K562 (cell line): ENCODE results near the gene CSMD2. TPM values are rescaled to one million over a fixed set of nuclear protein-coding genes. Genes with fewer than 3 reads are reported as not detected.

Experiments used
- ATAC-seq: fragments of 200-7000 bp; cut with Tn5 transposase; 3 replicates; pipeline ENCODE4 v1.9.1; 2020; ENCODE audit warnings: moderate library complexity
- BruUV-seq: library from RNA; stranded (reverse); fragments of 400-500 nt; replicated peaks from 2 replicates; lab custom pipeline; 2021; lab: Mats Ljungman, UMichigan
- CTCF ChIA-PET: fragments of 300-600 bp; formaldehyde crosslinking; extraction: SDS; loops from one replicate; lab custom pipeline; 2021; ENCODE audit warnings: low intra/inter-chr PET ratio; lab: Yijun Ruan, JAX
- POLR2A ChIA-PET: fragments of 300-600, 350-650 bp; sonication (Branson Sonifier 250); formaldehyde crosslinking; extraction: SDS; loops from one replicate; lab custom pipeline; 2021; ENCODE audit warnings: antibody characterized with exemption, inconsistent platforms; lab: Yijun Ruan, JAX
- DNase-seq, 4 experiments: peaks; one replicate each; pipeline versions ENCODE4 v3.0.0 to v3.0.0-alpha.2; 2011 to 2018; ENCODE audit warnings: low spot score in 3 of 4, mixed read lengths in 3 of 4; ENCODE audit errors: extremely low read depth in 1 of 4
- FAIRE-seq: peaks from 2 replicates; lab custom pipeline; 2011; peaks lifted over from hg19 to GRCh38; lab: Jason Lieb, UNC
- H2AFZ ChIP-seq: 2 replicates; pipeline ENCODE4 v1.6.0; 2011; ENCODE audit warnings: low read depth, low read length, control low read depth, inconsistent platforms
- H3K27ac ChIP-seq: fragments of 200-600 bp; 3 replicates; pipeline ENCODE4 v1.8.0; 2011; ENCODE audit warnings: low read depth, mild to moderate bottlenecking, control low read depth, inconsistent platforms, low read length, moderate library complexity, mixed read lengths; ENCODE audit errors: extremely low read depth
- H3K27me3 ChIP-seq, 2 experiments: fragments of 300-600 bp in 1 of 2; 2 replicates in 1 of 2; 3 replicates in 1 of 2; pipeline versions ENCODE4 v1.6.0 to v1.8.0; 2011; ENCODE audit warnings: inconsistent platforms in 2 of 2, low read length in 2 of 2, mild to moderate bottlenecking in 1 of 2, mixed read lengths in 1 of 2, moderate library complexity in 1 of 2; ENCODE audit not compliant: control insufficient read depth in 2 of 2, insufficient read depth in 2 of 2
- H3K36me3 ChIP-seq: fragments of 300-600 bp; 3 replicates; pipeline ENCODE4 v1.8.0; 2011; ENCODE audit warnings: mild to moderate bottlenecking, low read length, inconsistent platforms; ENCODE audit not compliant: control insufficient read depth, insufficient read depth
- H3K4me1 ChIP-seq, 2 experiments: fragments of 200-600 bp in 1 of 2; replicated peaks in 1 of 2; 2 replicates in 1 of 2; 3 replicates in 1 of 2; pipeline versions ENCODE4 v1.5.1 to v1.8.0; 2011; ENCODE audit warnings: inconsistent platforms in 2 of 2, low read length in 2 of 2, mild to moderate bottlenecking in 1 of 2, mixed read lengths in 1 of 2, moderate library complexity in 1 of 2; ENCODE audit not compliant: control insufficient read depth in 2 of 2, insufficient read depth in 2 of 2
- H3K4me2 ChIP-seq: 2 replicates; pipeline ENCODE4 v1.6.1; 2011; ENCODE audit warnings: low read length, control low read depth, inconsistent platforms, mixed read lengths; ENCODE audit not compliant: insufficient read depth
- H3K4me3 ChIP-seq: fragments of 200-600 bp; sonication (generic), shearing (Covaris generic); 2 replicates; pipeline ENCODE4 v1.5.1; 2016; ENCODE audit warnings: control low read depth, inconsistent platforms
- H3K79me2 ChIP-seq: fragments of 200-600 bp; 3 replicates; pipeline ENCODE4 v1.8.0; 2011; ENCODE audit warnings: low read length, inconsistent platforms; ENCODE audit not compliant: control insufficient read depth, insufficient read depth
- H3K9ac ChIP-seq, 2 experiments: 2 replicates each; pipeline versions ENCODE4 v1.6.0 to v1.6.1; 2011; ENCODE audit warnings: low read depth in 2 of 2, low read length in 2 of 2, control low read depth in 1 of 2, inconsistent platforms in 1 of 2, mild to moderate bottlenecking in 1 of 2, mixed read lengths in 1 of 2; ENCODE audit not compliant: insufficient read depth in 1 of 2
- H3K9me1 ChIP-seq: one replicate; pipeline ENCODE4 v1.6.0; 2011; ENCODE audit warnings: inconsistent platforms, mild to moderate bottlenecking, low read length, moderate library complexity; ENCODE audit not compliant: control insufficient read depth, insufficient read depth
- H3K9me3 ChIP-seq: replicated peaks from 2 replicates; pipeline ENCODE4 v1.5.1; 2011; ENCODE audit warnings: low read depth, low read length, inconsistent platforms; ENCODE audit not compliant: control insufficient read depth, insufficient read depth
- H4K20me1 ChIP-seq: replicated peaks from 2 replicates; pipeline ENCODE4 v1.6.1; 2011; ENCODE audit warnings: low read length, inconsistent platforms, mixed read lengths; ENCODE audit not compliant: control insufficient read depth, insufficient read depth
- ASH1L ChIP-seq: fragments of 450-650 bp; IDR thresholded peaks from 2 replicates; pipeline ENCODE4 v1.6.1; 2018; ENCODE audit warnings: borderline replicate concordance, mild to moderate bottlenecking, low read depth; ENCODE audit not compliant: partially characterized antibody
- MTA2 ChIP-seq: fragments of 450-650 bp; IDR thresholded peaks from 2 replicates; pipeline ENCODE4 v1.6.1; 2016; ENCODE audit warnings: low read depth
- MYC ChIP-seq, 2 experiments: fragments of 250-450 bp in 1 of 2; sonication (Bioruptor Pico) in 1 of 2; IDR thresholded peaks; 2 replicates each; pipeline versions ENCODE4 v1.5.1 to v1.6.1; 2012 to 2021; ENCODE audit warnings: low read depth in 2 of 2, borderline replicate concordance in 1 of 2, improper control_type of control experiment in 1 of 2, low read length in 1 of 2, mild to moderate bottlenecking in 1 of 2, moderate library complexity in 1 of 2
- PHF8 ChIP-seq: fragments of 200-600 bp; sonication (generic); IDR thresholded peaks from 2 replicates; pipeline ENCODE4 v1.6.1; 2012; ENCODE audit warnings: mixed run types, mild to moderate bottlenecking, inconsistent platforms, low read length, moderate library complexity, borderline replicate concordance
- PKNOX1 ChIP-seq: fragments of 450-650 bp; IDR thresholded peaks from 2 replicates; pipeline ENCODE4 v1.6.1; 2016
- PURB ChIP-seq: sonication (generic); formaldehyde crosslinking; IDR thresholded peaks from 2 replicates; pipeline ENCODE4 v1.9.0; 2021; ENCODE audit warnings: low read depth, mild to moderate bottlenecking, missing genetic modification reagents
- ZBTB34 ChIP-seq: fragments of 250-450 bp; sonication (Bioruptor Pico); IDR thresholded peaks from 2 replicates; pipeline ENCODE4 v1.8.0; 2021; ENCODE audit warnings: mild to moderate bottlenecking, moderate library complexity
- ZNF140 ChIP-seq: fragments of 250-450 bp; sonication (Bioruptor Pico); IDR thresholded peaks from 2 replicates; pipeline ENCODE4 v1.8.0; 2021; ENCODE audit warnings: moderate library complexity, mild to moderate bottlenecking, inconsistent platforms
- ZNF518B ChIP-seq: fragments of 250-450 bp; sonication (Bioruptor Pico); IDR thresholded peaks from 2 replicates; pipeline ENCODE4 v1.5.0; 2021; ENCODE audit warnings: mild to moderate bottlenecking, moderate library complexity
- WGBS: fragments of 100-300 bp; shearing (Covaris generic); methylation state at CpG from one replicate; pipeline ENCODE4 v1.1.6; 2016; ENCODE audit warnings: low coverage, mixed read lengths; ENCODE audit not compliant: insufficient coverage; ENCODE audit errors: missing lambda C conversion rate; 5-methylcytosine and 5-hydroxymethylcytosine counted together
- in situ Hi-C: fragments of 300-500 bp; cut with MboI; formaldehyde crosslinking; loops from 4 replicates; pipeline ENCODE4 v1.15.0; 2018; ENCODE audit warnings: inconsistent platforms, mixed read lengths
- intact Hi-C: fragments of 100-400 bp; cut with micrococcal nuclease; formaldehyde crosslinking; loops from 2 replicates; pipeline ENCODE4 v1.14.2; 2022
- polyA plus RNA-seq, 8 experiments: library from polyadenylated mRNA; depleted of rRNA in 4 of 8; stranded (reverse) in 5 of 8; unstranded in 3 of 8; fragments of >200 nt; fragmentation: Nextera tagmentation in 2 of 8; fragmentation: Illumina TruSeq in 1 of 8; extraction: Ambion mirVana in 2 of 8; extraction: Trizol in 1 of 8; gene quantifications; 2 replicates each; pipeline versions ENCODE4 v1.2.1 to v1.2.3, GENCODE V29; 2011 to 2014; ENCODE audit warnings: inconsistent platforms in 1 of 8, missing spikeins in 1 of 8
- total RNA-seq, 7 experiments: library from RNA; depleted of rRNA in 6 of 7; stranded (reverse); fragments of >200 nt in 6 of 7; fragmentation: Illumina TruSeq in 2 of 7; extraction: Trizol in 2 of 7; gene quantifications; 2 replicates each; pipeline versions ENCODE4 v1.2.1 to v1.2.3, GENCODE V29; 2011 to 2021; ENCODE audit warnings: low replicate concordance in 1 of 7

Gene CSMD2
- total and polyA plus RNA-seq, 9 of the 15 experiments (the other 6 are each of a cell fraction or from before 2014, with no cell fraction given) = not detected

- Histone ChIP-seq H3K36me3 (no peaks in the 10 kb centered on the region), H3K9me3 (no peaks in the 10 kb centered on the region), H3K27me3 (peaks cover 0 to 6% of the 10 kb centered on the region in 2 experiments; a peak in 2 of 5 replicates), H2AFZ (no peak overlapping the region), H3K4me3 (no peak overlapping the region)
- BruUV-seq = no TSS peak
- TF ChIP-seq MTA2 = no peak
- no peak for TF ChIP-seq ZNF140
- TF ChIP-seq ZBTB34 (CRISPR knock-in tag) = no peak
- TF ChIP-seq PHF8 = no peak
- TF ChIP-seq, all 486 proteins: peak for 0
- Histone ChIP-seq H3K4me1 (no peaks in the 10 kb centered on the region), H3K9me1 (no peaks in the 10 kb centered on the region), H3K4me2 (no peak overlapping the region), H4K20me1 (no peaks in the 10 kb centered on the region; the same call in 1 of the 2 replicates), H3K79me2 (no peaks in the 10 kb centered on the region), H3K27ac (no peak overlapping the region), H3K9ac (no peak overlapping the region)
- FAIRE-seq = no peak
- WGBS = 0% methylated on average over 5 of the region's 5 CpGs
- ChIA-PET POLR2A (no interaction called here), CTCF (no interaction called here)
- in situ Hi-C loops = no loop called here
- no peak for DNase-seq
- no peak for ATAC-seq
- intact Hi-C loops = no loop called here
These were observed 344.2 kb downstream of the CSMD2 start for GRCh38 chr1:33820804-33821203.

GRCh38 chr1:33819913-33820311, 345.1 kb downstream of the CSMD2 start:
- BruUV-seq = no TSS peak
- 0% methylated on average over 7 of the region's 7 CpGs for WGBS
- H3K9me3 ChIP-seq = no peaks in the 10 kb centered on the region
- no peak overlapping the region for H3K4me3 ChIP-seq
- ChIA-PET POLR2A (no interaction called here), CTCF (no interaction called here)
- no peaks in the 10 kb centered on the region for H3K79me2 ChIP-seq
- no peak for ATAC-seq
- no peak overlapping the region for H3K4me2 ChIP-seq
- no peak overlapping the region for H3K9ac ChIP-seq
- intact Hi-C loops (no loop called here), in situ Hi-C loops (no loop called here)
- no peaks in the 10 kb centered on the region; the same call in 1 of the 2 replicates for H4K20me1 ChIP-seq
- no peak for FAIRE-seq
- H3K9me1 ChIP-seq = no peaks in the 10 kb centered on the region
- no peaks in the 10 kb centered on the region for H3K36me3 ChIP-seq
- H3K4me1 ChIP-seq = no peaks in the 10 kb centered on the region
- no peak for DNase-seq
- H3K27me3 ChIP-seq = peaks cover 0 to 6% of the 10 kb centered on the region in 2 experiments; a peak in 2 of 5 replicates
- no peak overlapping the region for H2AFZ ChIP-seq
- no peak overlapping the region for H3K27ac ChIP-seq
- TF ChIP-seq MYC (IDR thresholded peaks at IDR 0.05; ENCODE audit: low read depth, low read length) (no peak), MYC (CRISPR knock-in tag; IDR thresholded peaks at IDR 0.05; ENCODE audit: borderline replicate concordance, low read depth) (no peak), PKNOX1 (no peak), ASH1L (no peak), ZNF518B (CRISPR knock-in tag) (no peak), PURB (no peak)
